GM19438 (cell line): ENCODE measurements around the gene DCAF6.

ENCODE experiments used
- ATAC-seq: cut with Tn5 transposase; IDR thresholded peaks from one replicate; pipeline ENCODE4 v1.9.1; 2021; ENCODE audit warnings: low read depth; ENCODE audit not compliant: unreplicated experiment

DCAF6 gene

GRCh38 chr1:167949785-167950184, 13.3 kb downstream of the DCAF6 start:
- ATAC-seq, result no peak

- ATAC-seq, result no peak
Measured at GRCh38 chr1:167950569-167950968, 14.1 kb downstream of the DCAF6 start.

- no peak for ATAC-seq
Measured at GRCh38 chr1:167955915-167956314, 19.4 kb downstream of the DCAF6 start.

- ATAC-seq, result no peak
Measured at GRCh38 chr1:167957710-167958109, 21.2 kb downstream of the DCAF6 start.

- ATAC-seq, result no peak
Measured at GRCh38 chr1:167964646-167965045, 28.2 kb downstream of the DCAF6 start.

- no peak for ATAC-seq
Measured at GRCh38 chr1:167966050-167966449, 29.6 kb downstream of the DCAF6 start.

GRCh38 chr1:167968569-167968968, 32.1 kb downstream of the DCAF6 start:
- no peak for ATAC-seq

GRCh38 chr1:167973832-167974231, 37.3 kb downstream of the DCAF6 start:
- ATAC-seq, result no peak

- ATAC-seq, result no peak
Measured at GRCh38 chr1:167974698-167975097, 38.2 kb downstream of the DCAF6 start.

- no peak for ATAC-seq
Measured at GRCh38 chr1:167977245-167977644, 40.8 kb downstream of the DCAF6 start.

- ATAC-seq, result no peak
Measured at GRCh38 chr1:167981933-167982332, 45.5 kb downstream of the DCAF6 start.

- ATAC-seq, result no peak
Measured at GRCh38 chr1:167983797-167984420, 47.4 kb downstream of the DCAF6 start.

GRCh38 chr1:167984886-167985489, 48.5 kb downstream of the DCAF6 start:
- no peak for ATAC-seq

GRCh38 chr1:167987174-167987573, 50.7 kb downstream of the DCAF6 start:
- no peak for ATAC-seq

GRCh38 chr1:167991546-167991945, 55.1 kb downstream of the DCAF6 start:
- ATAC-seq, result no peak

GRCh38 chr1:167993720-167994119, 57.2 kb downstream of the DCAF6 start:
- ATAC-seq, result no peak

- no peak for ATAC-seq
Measured at GRCh38 chr1:167994560-167994959, 58.1 kb downstream of the DCAF6 start.

GRCh38 chr1:167995038-167995437, 58.6 kb downstream of the DCAF6 start:
- no peak for ATAC-seq

GRCh38 chr1:167996266-167996665, 59.8 kb downstream of the DCAF6 start:
- ATAC-seq, result no peak

- ATAC-seq, result no peak
Measured at GRCh38 chr1:167997037-167997575, 60.6 kb downstream of the DCAF6 start.

- ATAC-seq, result no peak
Measured at GRCh38 chr1:167999877-168000276, 63.4 kb downstream of the DCAF6 start.

- no peak for ATAC-seq
Measured at GRCh38 chr1:168000656-168001055, 64.2 kb downstream of the DCAF6 start.
